DMS 273 treated with DMSO at 0.1 percent for 48 hours (cell line): ENCODE results near the gene PGLYRP2.
"Not testable (repeated sequence)": the region's sequence is repeated elsewhere in the genome, so short reads cannot be mapped to it uniquely, and the experiment has no call there.

Experiments
- DNase-seq: peaks from one replicate; lab custom pipeline; 2025; lab: John Stamatoyannopoulos, UW

Gene PGLYRP2

GRCh38 chr19:15479391-15480345 is at the start of gene PGLYRP2:
TSS of gene PGLYRP2 (minus strand) at chr19:15479501. CDS start at chr19:15479371, 130 bp downstream.
- no peak for DNase-seq

- DNase-seq, result no peak
Measured at GRCh38 chr19:15527705-15528104, 48.4 kb upstream of the PGLYRP2 start.

- DNase-seq, result no peak
Measured at GRCh38 chr19:15526408-15526807, 47.1 kb upstream of the PGLYRP2 start.

GRCh38 chr19:15525291-15525690 is 46.0 kb upstream of the PGLYRP2 start:
- no peak for DNase-seq

- no peak for DNase-seq
Measured at GRCh38 chr19:15524781-15525180, 45.5 kb upstream of the PGLYRP2 start.

- no peak for DNase-seq
Measured at GRCh38 chr19:15519433-15519976, 40.2 kb upstream of the PGLYRP2 start.

GRCh38 chr19:15517778-15518177 is 38.5 kb upstream of the PGLYRP2 start:
- no peak for DNase-seq

GRCh38 chr19:15516363-15516762 is 37.1 kb upstream of the PGLYRP2 start:
- no peak for DNase-seq

GRCh38 chr19:15515227-15515625 is 35.9 kb upstream of the PGLYRP2 start:
- DNase-seq, result not testable (repeated sequence)

GRCh38 chr19:15511671-15512424 is 32.5 kb upstream of the PGLYRP2 start:
- no peak for DNase-seq

- no peak for DNase-seq
Measured at GRCh38 chr19:15508035-15508710, 28.9 kb upstream of the PGLYRP2 start, which contains the start of gene CYP4F22. TSS of gene CYP4F22 (plus strand) at chr19:15508525. CDS start at chr19:15525337, 16,812 bp downstream.

GRCh38 chr19:15507068-15508034 is 28.1 kb upstream of the PGLYRP2 start:
- no peak for DNase-seq

- DNase-seq, result no peak
Measured at GRCh38 chr19:15506074-15506571, 26.8 kb upstream of the PGLYRP2 start.

- DNase-seq, result no peak
Measured at GRCh38 chr19:15502264-15502663, 23.0 kb upstream of the PGLYRP2 start.

GRCh38 chr19:15501596-15501995 is 22.3 kb upstream of the PGLYRP2 start:
- no peak for DNase-seq

GRCh38 chr19:15498910-15499309 is 19.6 kb upstream of the PGLYRP2 start:
- DNase-seq, result no peak

GRCh38 chr19:15498156-15498858 is 19.0 kb upstream of the PGLYRP2 start:
- no peak for DNase-seq

GRCh38 chr19:15495151-15495550 is 15.8 kb upstream of the PGLYRP2 start:
- no peak for DNase-seq

- DNase-seq, result no peak
Measured at GRCh38 chr19:15488489-15489226, 9.4 kb upstream of the PGLYRP2 start.
